NK-92 treated with Interleukin-12 subunit alpha and Interleukin-12 subunit beta, amount 100 ng/mL, for 24 hours (cell line): ENCODE data around the gene MAP3K6.
"Not testable (repeated sequence)": the region's sequence is repeated elsewhere in the genome, so short reads cannot be mapped to it uniquely, and the experiment has no call there.

Experiments used
- DNase-seq: peaks from one replicate; lab custom pipeline; 2025; lab: John Stamatoyannopoulos, UW

Gene MAP3K6

DNA sequence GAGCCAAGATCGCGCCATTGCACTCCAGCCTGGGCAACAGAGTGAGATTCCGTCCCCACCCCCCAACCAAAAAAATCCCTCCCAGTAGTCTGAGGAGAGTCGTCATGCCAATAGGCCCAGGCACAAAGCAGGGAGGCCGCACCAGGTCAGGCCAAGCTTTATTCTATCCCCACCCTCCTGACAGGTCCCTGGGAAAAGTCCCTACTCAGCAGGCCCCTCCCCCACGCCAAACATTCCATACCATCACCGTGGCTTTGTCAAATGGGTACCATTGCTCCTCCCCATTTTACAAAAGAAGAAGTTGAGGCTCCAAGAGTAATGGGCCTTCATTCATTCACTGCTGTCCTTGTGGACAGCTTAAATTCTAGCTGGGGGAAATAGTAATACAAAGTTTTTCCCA lies 31.0 kb upstream of the MAP3K6 start:
- DNase-seq = no peak

- DNase-seq = no peak
Measured at GRCh38 chr1:27397110-27397509, 30.3 kb upstream of the MAP3K6 start.

DNA sequence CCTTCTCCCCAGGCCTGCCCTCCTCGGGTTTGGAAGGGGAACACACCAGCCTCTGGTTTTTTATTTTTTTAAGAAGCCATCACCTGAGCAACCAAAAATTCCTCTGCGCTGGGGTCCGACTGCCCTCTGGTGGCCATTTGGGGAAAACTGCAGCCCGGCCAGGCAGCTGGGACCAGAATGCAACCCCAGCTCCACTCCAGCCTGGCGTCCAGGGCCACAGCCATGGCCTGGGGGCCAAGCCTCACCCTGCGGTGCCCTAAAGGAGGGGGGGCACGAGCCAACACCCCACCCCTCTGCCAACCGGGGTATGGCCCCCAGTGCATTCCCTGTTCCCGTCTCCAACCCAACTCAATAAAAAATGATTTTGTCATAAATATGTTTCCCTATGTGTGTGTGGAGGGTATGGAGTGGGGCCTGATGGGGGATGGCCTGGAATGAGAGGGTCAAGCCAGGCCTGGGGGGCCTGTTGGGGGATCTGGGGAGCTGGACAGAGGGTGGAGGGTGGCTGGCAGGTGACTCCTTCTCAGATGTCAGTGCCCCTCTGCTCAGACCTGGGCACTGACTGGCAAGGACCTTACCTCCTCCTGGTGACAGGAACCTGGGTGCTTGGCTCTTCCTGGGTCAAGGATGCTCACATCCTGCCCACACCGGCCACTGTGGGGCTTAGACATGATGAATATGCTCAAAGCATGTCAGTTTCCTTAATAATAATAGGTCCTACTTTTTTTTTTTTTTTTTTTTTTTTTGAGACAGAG lies 28.9 kb upstream of the MAP3K6 start:
- peak; percentile 48 for DNase-seq

DNA sequence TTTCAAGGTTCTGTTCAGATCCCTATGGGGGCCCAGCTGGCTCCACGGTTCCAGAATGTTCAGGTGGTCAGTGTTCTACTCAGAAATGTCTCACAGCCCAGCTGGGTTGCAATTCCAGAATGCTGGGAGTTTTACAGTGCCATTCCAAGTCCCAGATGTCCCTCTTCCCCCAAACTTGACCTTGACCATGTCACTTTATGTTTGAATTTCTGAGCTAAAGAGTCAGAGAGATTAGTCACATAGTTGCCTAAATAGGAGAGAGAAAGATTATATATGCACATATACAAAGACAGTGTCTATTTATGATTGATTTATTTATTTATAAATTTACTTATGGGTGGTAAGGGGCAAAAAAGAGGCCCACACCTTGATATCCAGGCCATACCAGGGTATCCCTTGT lies 28.2 kb upstream of the MAP3K6 start:
- DNase-seq = no peak

DNA sequence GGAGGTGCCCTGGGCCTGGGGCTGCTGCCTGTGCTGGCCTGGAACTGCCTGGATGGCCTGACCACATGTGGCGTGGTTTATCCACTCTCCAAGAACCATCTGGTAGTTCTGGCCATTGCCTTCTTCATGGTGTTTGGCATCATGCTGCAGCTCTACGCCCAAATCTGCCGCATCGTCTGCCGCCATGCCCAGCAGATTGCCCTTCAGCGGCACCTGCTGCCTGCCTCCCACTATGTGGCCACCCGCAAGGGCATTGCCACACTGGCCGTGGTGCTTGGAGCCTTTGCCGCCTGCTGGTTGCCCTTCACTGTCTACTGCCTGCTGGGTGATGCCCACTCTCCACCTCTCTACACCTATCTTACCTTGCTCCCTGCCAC lies 27.5 kb upstream of the MAP3K6 start:
- no peak for DNase-seq

- no peak for DNase-seq
Measured at GRCh38 chr1:27393641-27394281, 27.0 kb upstream of the MAP3K6 start.

DNA sequence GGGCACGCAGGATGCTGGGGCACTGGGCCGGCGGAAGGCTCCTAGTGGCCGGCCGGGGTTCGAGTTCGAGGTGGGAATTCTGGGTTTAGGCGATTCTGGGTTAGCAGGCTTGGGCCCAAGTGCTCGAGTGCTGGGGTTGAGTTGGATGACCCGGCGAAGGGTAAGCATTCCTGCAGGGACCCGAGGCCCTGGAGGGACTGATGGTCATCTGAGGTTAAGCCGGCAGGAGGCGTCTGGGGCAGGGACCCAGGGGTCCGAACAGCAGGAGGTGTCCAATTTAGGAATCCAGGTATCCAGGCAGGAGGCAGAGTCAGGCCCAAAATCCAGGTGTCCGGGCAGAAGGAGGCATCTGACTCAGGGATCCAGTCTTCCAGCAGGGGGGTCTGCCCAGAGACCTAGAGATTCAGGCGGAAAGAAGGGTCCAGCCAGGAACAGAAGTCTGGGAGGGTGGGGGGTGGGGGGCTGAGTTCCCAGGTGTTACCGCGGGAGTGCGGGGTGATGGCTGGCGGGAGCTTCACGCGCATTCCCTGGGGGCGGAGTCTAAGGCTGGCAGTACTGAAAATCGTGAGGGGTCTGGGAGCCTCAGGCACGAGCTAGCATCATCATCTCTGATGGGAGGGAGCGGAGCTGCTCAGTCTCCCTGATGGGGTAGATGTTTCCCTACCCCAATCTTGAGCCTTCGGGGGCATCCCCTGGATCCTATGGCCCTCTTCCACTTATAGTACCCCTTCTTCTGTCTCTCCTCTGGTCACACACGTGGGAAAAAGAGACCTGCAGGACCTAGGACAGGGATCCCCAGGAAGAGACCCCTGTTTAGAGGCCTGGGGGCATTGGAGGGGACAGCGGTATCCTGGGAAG lies 26.2 kb upstream of the MAP3K6 start:
- DNase-seq = no peak

DNA sequence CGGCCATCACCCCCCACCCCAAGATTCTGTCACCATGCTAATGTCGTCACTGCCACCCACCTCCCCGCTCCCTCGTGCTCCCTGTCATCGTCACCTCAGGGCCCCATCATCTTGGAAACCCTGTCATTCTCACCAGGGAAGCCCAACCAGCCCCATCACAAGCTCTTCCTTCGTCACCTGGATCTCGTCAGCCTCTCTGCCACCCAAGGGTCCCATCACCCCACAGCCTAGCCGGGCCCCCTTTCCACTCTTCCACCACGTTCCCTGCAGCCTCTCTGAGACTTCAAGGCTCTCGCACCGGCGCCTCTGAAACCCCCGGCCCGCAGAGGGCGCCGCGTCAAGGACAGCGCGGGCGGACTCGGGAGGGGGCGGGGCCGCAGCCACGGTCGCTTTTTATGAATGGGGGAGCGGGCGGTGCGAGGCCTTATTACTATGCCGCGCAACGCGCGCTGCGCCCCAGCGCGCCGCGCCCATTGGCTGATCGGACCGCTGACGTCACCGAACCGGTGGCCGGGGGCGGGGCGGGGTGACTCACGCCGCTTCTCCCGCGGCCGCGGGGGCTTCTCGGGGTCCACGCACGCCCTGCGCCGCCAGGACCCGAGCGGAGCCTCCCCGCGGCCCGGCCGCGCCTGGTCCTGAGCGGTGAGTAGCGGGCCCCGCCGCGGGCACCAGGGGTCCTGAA lies 25.5 kb upstream of the MAP3K6 start, which contains the start of gene GPR3:
Gene GPR3 (plus strand): TSS at position 527 of the 682 bp plus-strand sequence. CDS start 1,177 bp downstream, outside the sequence.
- peak; percentile 78 for DNase-seq

- DNase-seq = no peak
Measured at GRCh38 chr1:27391511-27392095, 24.8 kb upstream of the MAP3K6 start.

- DNase-seq = peak; percentile 30
Measured at GRCh38 chr1:27388337-27389005, 21.7 kb upstream of the MAP3K6 start.

- not testable (repeated sequence) for DNase-seq
Measured at GRCh38 chr1:27384797-27385196, 18.0 kb upstream of the MAP3K6 start.

GRCh38 chr1:27383661-27384060 lies 16.9 kb upstream of the MAP3K6 start:
- no peak for DNase-seq

- no peak for DNase-seq
Measured at GRCh38 chr1:27383039-27383605, 16.4 kb upstream of the MAP3K6 start, which contains the start of gene CD164L2. Gene CD164L2, minus strand, starts transcription at chr1:27383333. Its CDS starts 94 bp downstream, at chr1:27383239.

DNA sequence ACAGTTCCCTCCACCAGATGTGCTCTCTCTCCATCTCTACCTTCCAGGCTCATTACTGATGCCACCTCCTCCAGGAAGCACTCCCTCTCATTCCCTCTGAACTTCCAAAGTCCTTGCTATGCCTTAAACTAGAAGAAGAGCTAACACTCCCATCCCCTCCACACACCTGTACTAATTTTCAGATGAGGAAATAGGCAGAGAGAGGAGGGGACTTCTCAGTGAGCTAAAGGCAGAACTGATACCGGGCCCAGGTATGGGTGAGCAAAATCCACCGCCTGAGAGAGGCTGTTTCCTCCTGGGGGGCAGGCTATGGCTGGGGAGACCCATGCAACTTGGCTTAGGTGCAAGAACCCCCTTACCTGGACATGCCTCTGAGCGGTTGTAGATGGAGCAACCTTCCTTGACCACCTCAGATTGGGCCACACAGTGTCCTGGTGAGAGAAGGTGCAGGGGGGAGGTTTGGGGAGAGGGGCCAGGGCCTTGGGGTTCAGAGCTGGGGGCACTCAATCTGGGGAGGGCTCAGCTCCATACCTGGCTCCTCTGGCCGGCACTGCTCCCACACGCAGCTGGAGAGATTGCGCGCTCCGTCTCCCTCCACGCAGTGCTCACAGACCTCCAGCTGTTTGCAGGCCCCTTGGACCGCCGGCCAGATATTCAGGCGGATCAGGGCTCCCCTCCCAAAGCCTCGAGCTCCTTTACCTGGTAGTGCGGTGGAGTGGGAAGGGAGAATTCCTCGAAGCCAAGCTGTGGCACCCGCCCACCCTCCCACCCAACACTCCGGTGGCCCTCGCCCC lies 15.4 kb upstream of the MAP3K6 start:
- DNase-seq = no peak

GRCh38 chr1:27380766-27381733 lies 14.3 kb upstream of the MAP3K6 start:
- no peak for DNase-seq

DNA sequence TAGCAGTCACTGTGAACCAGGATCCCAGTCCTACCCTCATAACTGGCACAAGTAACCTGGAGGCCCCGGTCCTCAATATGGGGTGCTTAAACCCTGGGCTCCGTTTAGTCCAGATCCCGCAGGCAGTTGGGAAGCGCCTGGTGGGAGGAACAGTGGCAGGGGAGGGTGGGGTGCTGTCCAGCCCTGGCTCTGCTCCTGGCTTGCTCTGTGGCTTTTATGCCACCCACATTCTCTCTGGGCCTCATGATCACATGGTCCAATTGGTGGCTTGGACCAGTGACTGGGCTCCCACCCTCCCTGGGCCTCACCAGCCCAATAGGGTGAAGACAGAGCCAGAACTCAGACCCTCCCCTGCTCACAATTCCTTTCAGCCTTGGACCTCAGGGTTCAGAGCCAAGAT lies 13.5 kb upstream of the MAP3K6 start:
- DNase-seq = no peak

DNA sequence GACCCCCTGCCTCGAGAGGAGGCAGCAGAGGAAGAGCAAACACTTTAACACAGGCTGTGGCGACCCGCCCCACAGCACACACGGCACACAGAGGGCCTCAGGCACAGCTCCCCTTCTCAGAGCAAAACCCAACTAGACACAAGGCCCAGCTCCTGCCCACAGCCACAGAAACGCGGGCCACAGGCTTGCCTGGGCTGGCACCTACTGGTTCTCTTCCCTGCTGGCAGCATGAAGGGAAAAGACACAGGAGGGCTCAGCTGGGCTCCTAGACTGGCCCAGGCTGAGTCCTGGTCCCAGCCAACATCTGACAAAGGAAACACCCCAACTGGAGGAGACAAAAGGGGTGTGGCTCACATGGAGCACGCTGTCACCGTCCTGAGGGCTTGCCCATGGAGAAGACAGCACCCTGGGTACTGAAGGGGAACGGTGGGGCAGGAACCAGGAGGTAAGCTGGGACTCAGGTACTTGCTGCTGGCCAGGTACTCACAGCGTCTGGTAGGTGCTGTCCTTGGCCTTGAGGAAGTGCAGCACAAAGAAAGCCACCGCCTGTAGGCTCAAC lies 12.9 kb upstream of the MAP3K6 start:
- DNase-seq = no peak

- no peak for DNase-seq
Measured at GRCh38 chr1:27377760-27378495, 11.2 kb upstream of the MAP3K6 start.
